Neutrophil (primary cell): ENCODE results near the gene IFNA16.
"Not testable (repeated sequence)": the region's sequence is repeated elsewhere in the genome, so short reads cannot be mapped to it uniquely, and the experiment has no call there.

Experiments used
- H3K27ac ChIP-seq: fragments of 200-600 bp; sonication (generic); 2 replicates; pipeline ENCODE4 v1.5.1; 2016; ENCODE audit warnings: mild to moderate bottlenecking, moderate library complexity
- H3K27me3 ChIP-seq: fragments of 200-600 bp; sonication (generic); 2 replicates; pipeline ENCODE4 v1.6.0; 2016; ENCODE audit warnings: mild to moderate bottlenecking
- H3K36me3 ChIP-seq: fragments of 200-600 bp; sonication (generic); 2 replicates; pipeline ENCODE4 v1.5.1; 2017
- H3K4me1 ChIP-seq, 2 experiments: fragments of 200-600 bp in 1 of 2; sonication (generic) in 1 of 2; 1 replicate in 1 of 2; 2 replicates in 1 of 2; pipeline versions ENCODE4 v1.5.1 to v1.6.1; 2013 to 2016; ENCODE audit warnings: low read depth in 1 of 2, low read length in 1 of 2, mild to moderate bottlenecking in 1 of 2, moderate library complexity in 1 of 2; ENCODE audit not compliant: control insufficient read depth in 1 of 2, insufficient read depth in 1 of 2
- H3K4me3 ChIP-seq, 2 experiments: fragments of 200-600 bp in 1 of 2; sonication (generic) in 1 of 2; 1 replicate in 1 of 2; 2 replicates in 1 of 2; pipeline ENCODE4 v1.5.1; 2013 to 2016; ENCODE audit warnings: low read depth in 1 of 2, low read length in 1 of 2, mild to moderate bottlenecking in 1 of 2, moderate library complexity in 1 of 2
- H3K9me3 ChIP-seq: fragments of 200-600 bp; sonication (generic); 2 replicates; pipeline ENCODE4 v1.5.1; 2016
- TF ChIP-seq, protein P1 (sequence below): fragments of 200-600 bp; sonication (generic); IDR thresholded peaks from 2 replicates; pipeline ENCODE4 v1.5.1; 2016; ENCODE audit warnings: antibody characterized with exemption

The IFNA16 gene

DNA sequence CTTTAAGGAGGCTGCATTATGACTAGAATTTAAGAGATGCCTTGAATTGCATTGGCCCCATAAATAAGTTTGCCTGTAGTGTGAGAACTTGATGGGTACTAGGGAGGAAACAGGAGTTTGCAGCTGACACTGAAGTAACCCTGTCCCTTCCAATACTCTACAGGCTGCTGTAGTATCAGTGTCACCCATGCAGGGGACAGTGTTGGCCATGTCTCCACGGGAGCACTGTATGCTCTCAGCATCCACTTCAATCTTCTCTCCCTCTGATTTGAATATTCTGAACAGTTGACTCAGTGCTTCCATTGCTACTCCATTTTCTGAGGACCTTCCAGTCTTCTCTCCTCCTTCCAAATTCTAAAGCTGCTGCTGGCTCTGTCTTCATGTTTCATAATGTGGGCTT, 34.1 kb upstream of the IFNA16 start:
- no peaks in the 10 kb centered on the region for H3K36me3 ChIP-seq
- H3K9me3 ChIP-seq = no peaks in the 10 kb centered on the region
- H3K4me3 ChIP-seq = no peak overlapping the region
- peaks cover 42 to 45% of the 10 kb centered on the region in 2 experiments for H3K4me1 ChIP-seq
- H3K27me3 ChIP-seq = no peaks in the 10 kb centered on the region
- TF ChIP-seq, protein P1, sequence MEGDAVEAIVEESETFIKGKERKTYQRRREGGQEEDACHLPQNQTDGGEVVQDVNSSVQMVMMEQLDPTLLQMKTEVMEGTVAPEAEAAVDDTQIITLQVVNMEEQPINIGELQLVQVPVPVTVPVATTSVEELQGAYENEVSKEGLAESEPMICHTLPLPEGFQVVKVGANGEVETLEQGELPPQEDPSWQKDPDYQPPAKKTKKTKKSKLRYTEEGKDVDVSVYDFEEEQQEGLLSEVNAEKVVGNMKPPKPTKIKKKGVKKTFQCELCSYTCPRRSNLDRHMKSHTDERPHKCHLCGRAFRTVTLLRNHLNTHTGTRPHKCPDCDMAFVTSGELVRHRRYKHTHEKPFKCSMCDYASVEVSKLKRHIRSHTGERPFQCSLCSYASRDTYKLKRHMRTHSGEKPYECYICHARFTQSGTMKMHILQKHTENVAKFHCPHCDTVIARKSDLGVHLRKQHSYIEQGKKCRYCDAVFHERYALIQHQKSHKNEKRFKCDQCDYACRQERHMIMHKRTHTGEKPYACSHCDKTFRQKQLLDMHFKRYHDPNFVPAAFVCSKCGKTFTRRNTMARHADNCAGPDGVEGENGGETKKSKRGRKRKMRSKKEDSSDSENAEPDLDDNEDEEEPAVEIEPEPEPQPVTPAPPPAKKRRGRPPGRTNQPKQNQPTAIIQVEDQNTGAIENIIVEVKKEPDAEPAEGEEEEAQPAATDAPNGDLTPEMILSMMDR = no peak
- H3K27ac ChIP-seq = no peak overlapping the region

DNA sequence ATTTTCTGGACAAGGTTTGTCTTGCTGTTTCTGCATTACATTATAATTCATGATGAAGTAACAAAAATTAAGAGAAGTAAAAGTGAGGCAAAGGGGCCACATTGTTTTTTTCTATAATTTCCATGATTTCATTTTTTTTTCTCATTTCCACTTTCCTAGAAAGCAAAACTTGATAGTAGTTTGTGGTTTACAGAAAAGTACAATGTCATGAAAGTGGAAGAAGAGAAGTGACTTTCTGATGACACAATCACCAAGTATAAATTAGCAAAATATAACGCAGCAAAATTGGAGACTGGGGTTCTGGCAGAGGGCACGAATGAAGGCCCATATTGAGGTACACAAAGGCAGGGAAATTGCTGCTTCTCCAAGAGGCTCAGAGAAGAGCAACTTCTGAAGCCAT, 27.7 kb upstream of the IFNA16 start:
- TF ChIP-seq, protein P1 = no peak
- H3K4me1 ChIP-seq = peaks cover 10 to 17% of the 10 kb centered on the region in 2 experiments
- no peaks in the 10 kb centered on the region for H3K36me3 ChIP-seq
- no peak overlapping the region for H3K4me3 ChIP-seq
- no peaks in the 10 kb centered on the region for H3K9me3 ChIP-seq
- peaks cover 12% of the 10 kb centered on the region for H3K27me3 ChIP-seq
- no peak overlapping the region for H3K27ac ChIP-seq

DNA sequence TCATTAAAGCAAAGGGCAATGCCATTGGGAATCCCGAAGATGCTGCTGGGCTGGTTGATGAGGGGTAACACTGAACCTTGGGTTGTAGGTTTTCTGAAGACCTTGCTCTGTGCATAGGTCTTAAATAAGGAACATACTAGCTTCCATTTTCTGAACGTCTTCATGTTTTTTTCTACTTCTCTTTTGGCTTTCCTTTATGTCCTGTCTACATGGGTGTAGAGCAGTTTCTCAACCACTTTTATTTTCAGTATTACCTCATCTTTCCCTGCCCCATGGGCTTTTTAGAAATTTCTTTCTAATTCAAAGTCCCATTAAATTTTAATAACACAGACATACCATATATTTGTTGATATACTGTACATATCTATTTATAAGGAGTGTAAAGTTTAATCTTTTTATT, 22.8 kb upstream of the IFNA16 start, which contains the start of gene IFNA14:
IFNA14 (minus strand) TSS at position 95 of the 400 bp plus-strand sequence; CDS start at position 25, 70 bp downstream.
- Histone ChIP-seq H3K27me3 (peaks cover 12% of the 10 kb centered on the region), H3K36me3 (no peaks in the 10 kb centered on the region), H3K9me3 (no peaks in the 10 kb centered on the region), H3K4me1 (peaks cover 11 to 17% of the 10 kb centered on the region in 2 experiments), H3K27ac (no peak within 1 kb of the TSS), H3K4me3 (no peak within 1 kb of the TSS)
- TF ChIP-seq, protein P1 = no peak

DNA sequence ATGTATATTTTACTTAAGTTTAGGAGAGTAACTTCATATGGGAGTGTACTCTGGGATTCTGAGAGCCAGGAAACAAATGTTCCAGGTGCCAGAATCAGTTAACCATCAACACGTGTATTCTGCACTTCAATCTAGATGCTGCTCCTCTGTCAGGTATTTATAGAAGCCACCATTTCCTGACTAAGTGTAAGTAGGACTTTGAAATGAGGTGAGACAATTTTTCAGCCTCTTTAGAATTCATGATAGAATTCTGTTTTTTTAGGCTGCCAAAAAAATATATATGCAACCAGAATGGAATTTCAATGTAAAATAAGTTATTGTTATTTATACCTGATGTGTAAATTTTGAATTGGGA, 19.2 kb upstream of the IFNA16 start:
- H3K4me3 ChIP-seq, H3K36me3 ChIP-seq, H3K27me3 ChIP-seq, H3K9me3 ChIP-seq, H3K27ac ChIP-seq: not testable (repeated sequence)
- H3K4me1 ChIP-seq = peaks cover 10 to 15% of the 10 kb centered on the region in 2 experiments

DNA sequence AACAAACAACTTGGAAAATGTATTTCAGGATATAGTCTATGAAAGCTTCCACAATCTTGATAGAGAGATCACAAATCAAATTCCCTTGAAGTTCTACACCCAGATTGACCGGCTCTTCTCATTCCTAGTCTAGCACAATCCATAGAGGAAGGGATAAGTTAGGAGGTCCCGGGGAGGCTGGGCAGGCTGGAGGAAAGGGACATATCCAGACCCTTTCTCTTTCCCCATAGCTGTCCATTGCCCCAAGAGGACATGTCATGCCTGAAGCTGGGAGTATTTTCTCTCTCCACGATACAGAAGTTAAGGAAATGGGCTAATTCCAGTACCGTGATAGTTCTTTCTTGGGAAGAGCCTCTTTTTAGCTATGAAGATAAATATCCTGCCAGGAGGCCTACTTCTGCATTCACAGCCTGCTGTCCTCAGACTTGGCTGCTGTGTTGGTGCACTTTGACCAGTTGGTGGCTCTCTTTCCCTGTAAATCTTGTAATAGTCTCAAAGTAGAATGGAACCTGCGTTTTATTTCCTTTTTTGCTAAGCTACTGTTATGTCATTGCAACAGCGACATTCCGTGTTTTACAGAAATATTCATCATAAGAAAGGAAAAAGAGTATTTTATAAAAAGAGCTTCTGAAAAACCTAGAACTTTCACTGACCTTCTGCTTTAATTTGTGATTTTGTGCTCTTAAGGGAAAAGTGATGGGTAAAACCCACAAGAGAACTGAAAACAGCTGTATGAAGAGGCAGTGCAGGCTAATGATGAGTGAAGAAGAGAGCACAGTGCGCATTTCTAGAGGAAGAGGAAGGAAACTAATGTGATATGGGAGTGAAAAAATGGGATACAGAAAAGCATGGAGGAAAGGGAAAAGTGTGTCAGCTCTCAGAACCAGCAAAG, 18.6 kb upstream of the IFNA16 start:
- not testable (repeated sequence) for H3K27me3 ChIP-seq, H3K4me3 ChIP-seq, H3K27ac ChIP-seq, H3K36me3 ChIP-seq, H3K9me3 ChIP-seq
- peaks cover 10 to 15% of the 10 kb centered on the region in 2 experiments for H3K4me1 ChIP-seq

DNA sequence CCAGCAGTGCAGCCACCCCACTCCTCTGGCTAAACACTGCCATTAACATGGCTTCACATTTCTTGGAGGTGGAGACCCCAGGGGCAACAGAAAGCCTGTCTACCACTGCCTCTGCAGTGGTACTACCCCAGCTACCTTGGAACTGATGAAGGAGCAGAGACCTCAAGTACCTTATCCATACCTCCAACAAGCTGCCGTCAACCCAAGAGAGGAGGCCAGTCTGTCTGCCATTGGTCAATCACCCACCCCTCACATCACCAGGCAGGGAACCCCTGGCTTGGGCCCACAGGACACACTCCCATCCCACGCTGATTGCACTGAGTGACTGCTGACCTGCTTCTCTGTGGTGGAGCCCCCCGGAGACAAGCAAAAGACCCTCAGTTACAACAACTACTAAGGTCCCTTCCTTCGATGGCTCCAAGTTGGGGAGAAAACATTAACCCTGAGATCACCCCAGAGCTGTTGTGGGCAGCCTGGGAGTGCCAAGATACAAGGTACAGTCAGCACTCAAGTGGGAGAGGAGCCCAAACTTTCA, 17.1 kb upstream of the IFNA16 start:
- Histone ChIP-seq H3K36me3 (no peaks in the 10 kb centered on the region), H3K4me1 (peaks cover 0 to 4% of the 10 kb centered on the region in 2 experiments), H3K27me3 (no peaks in the 10 kb centered on the region), H3K4me3 (no peak overlapping the region), H3K27ac (no peak overlapping the region), H3K9me3 (no peaks in the 10 kb centered on the region)
- TF ChIP-seq, protein P1 = no peak
